Endothelial cell of umbilical vein (primary cell): ENCODE data around the gene PIANP. TPM values are rescaled to one million over a fixed set of nuclear protein-coding genes. Genes with fewer than 3 reads are reported as not detected.

Experiments used
- BruUV-seq: library from RNA; stranded (reverse); fragments of 400-500 nt; replicated peaks from 2 replicates; lab custom pipeline; 2021; lab: Mats Ljungman, UMichigan
- CTCF ChIA-PET: fragments of 300-600, 350-600 bp; sonication (Branson Sonifier 250); formaldehyde crosslinking; loops from one replicate; lab custom pipeline; 2021; ENCODE audit warnings: antibody characterized with exemption, inconsistent platforms; lab: Charles Lee
- POLR2A ChIA-PET: fragments of 300-600, 350-600 bp; sonication (Branson Sonifier 250); formaldehyde crosslinking; loops from one replicate; lab custom pipeline; 2021; ENCODE audit warnings: antibody characterized with exemption, inconsistent platforms; lab: Charles Lee
- DNase-seq: peaks from one replicate; pipeline ENCODE4 v3.0.0-alpha.2; 2011; ENCODE audit warnings: low read depth, low spot score
- FAIRE-seq: peaks from 2 replicates; lab custom pipeline; 2011; peaks lifted over from hg19 to GRCh38; lab: Jason Lieb, UNC
- H2AFZ ChIP-seq: 2 replicates; pipeline ENCODE4 v1.6.0; 2012; ENCODE audit warnings: low read depth, low read length, control low read depth, inconsistent platforms
- H3K27ac ChIP-seq: 2 replicates; pipeline ENCODE4 v1.5.1; 2011; ENCODE audit warnings: low read depth, mild to moderate bottlenecking, control low read depth, low read length, moderate library complexity; ENCODE audit not compliant: insufficient read depth
- H3K27me3 ChIP-seq, 2 experiments: 2 replicates each; pipeline versions ENCODE4 v1.6.0 to v1.6.1; 2011; ENCODE audit warnings: low read length in 2 of 2, mixed read lengths in 1 of 2; ENCODE audit not compliant: control insufficient read depth in 2 of 2, insufficient read depth in 2 of 2
- H3K36me3 ChIP-seq, 2 experiments: 2 replicates in 1 of 2; 3 replicates in 1 of 2; pipeline ENCODE4 v1.5.1; 2011; ENCODE audit warnings: low read length in 2 of 2, mild to moderate bottlenecking in 1 of 2, moderate library complexity in 1 of 2; ENCODE audit not compliant: control insufficient read depth in 2 of 2, insufficient read depth in 2 of 2; ENCODE audit errors: extremely low read depth in 1 of 2
- H3K4me1 ChIP-seq: 3 replicates; pipeline ENCODE4 v1.5.1; 2011; ENCODE audit warnings: mild to moderate bottlenecking, low read length; ENCODE audit not compliant: control insufficient read depth, insufficient read depth; ENCODE audit errors: extremely low read depth
- H3K4me2 ChIP-seq: 2 replicates; pipeline ENCODE4 v1.6.1; 2011; ENCODE audit warnings: low read length, control low read depth, mixed read lengths; ENCODE audit not compliant: insufficient read depth
- H3K4me3 ChIP-seq, 3 experiments: fragments of 200-600 bp in 1 of 3; sonication (generic), shearing (Covaris generic) in 1 of 3; replicated peaks in 1 of 3; 2 replicates each; pipeline ENCODE4 v1.5.1; 2011 to 2016; ENCODE audit warnings: control low read depth in 3 of 3, low read length in 3 of 3, mild to moderate bottlenecking in 2 of 3, inconsistent platforms in 1 of 3, low read depth in 1 of 3, moderate library complexity in 1 of 3; ENCODE audit not compliant: insufficient read depth in 1 of 3
- H3K79me2 ChIP-seq: 2 replicates; pipeline ENCODE4 v1.6.0; 2012; ENCODE audit warnings: low read length, inconsistent platforms; ENCODE audit not compliant: control insufficient read depth, insufficient read depth
- H3K9ac ChIP-seq: replicated peaks from 2 replicates; pipeline ENCODE3; 2011; ENCODE audit warnings: low read length, control low read depth; ENCODE audit not compliant: insufficient read depth; ENCODE audit errors: extremely low read depth
- H3K9me1 ChIP-seq: replicated peaks from 3 replicates; pipeline ENCODE4 v1.6.0; 2011; ENCODE audit warnings: mild to moderate bottlenecking, low read length; ENCODE audit not compliant: control insufficient read depth, insufficient read depth; ENCODE audit errors: extremely low read depth
- H3K9me3 ChIP-seq: replicated peaks from 2 replicates; pipeline ENCODE4 v1.5.1; 2012; ENCODE audit warnings: low read length, inconsistent platforms; ENCODE audit not compliant: control insufficient read depth, insufficient read depth
- H4K20me1 ChIP-seq: replicated peaks from 2 replicates; pipeline ENCODE3; 2011; ENCODE audit warnings: mild to moderate bottlenecking, low read length; ENCODE audit not compliant: control insufficient read depth, insufficient read depth; ENCODE audit errors: extremely low read depth
- CTCF ChIP-seq, 2 donors: IDR thresholded peaks; 1 replicate in 1 of 2; 2 replicates in 1 of 2; pipeline ENCODE4 v1.5.1; 2011; ENCODE audit warnings: low read length in 2 of 2, mild to moderate bottlenecking in 2 of 2, moderate library complexity in 2 of 2, control low read depth in 1 of 2, inconsistent platforms in 1 of 2, low read depth in 1 of 2; ENCODE audit not compliant: insufficient read depth in 1 of 2; ENCODE audit errors: extremely low read depth in 1 of 2
- EZH2 ChIP-seq: IDR thresholded peaks from 2 replicates; pipeline ENCODE4 v1.6.1; 2012; ENCODE audit warnings: borderline replicate concordance, low read depth, mild to moderate bottlenecking, moderate library complexity, low read length, inconsistent platforms; ENCODE audit not compliant: severe bottlenecking
- FOS ChIP-seq: IDR thresholded peaks from 2 replicates; pipeline ENCODE4 v1.6.1; 2011; ENCODE audit warnings: mild to moderate bottlenecking, low read length, moderate library complexity, borderline replicate concordance; ENCODE audit not compliant: insufficient read depth
- GATA2 ChIP-seq: IDR thresholded peaks from 2 replicates; pipeline ENCODE4 v1.7.0; 2011; ENCODE audit warnings: low read depth, mild to moderate bottlenecking, moderate library complexity, mixed read lengths, low read length; ENCODE audit not compliant: insufficient read length, insufficient read depth
- JUN ChIP-seq: IDR thresholded peaks from 2 replicates; pipeline ENCODE4 v1.6.1; 2011; ENCODE audit warnings: borderline replicate concordance, low read depth; ENCODE audit not compliant: insufficient read length, insufficient read depth
- MAX ChIP-seq: IDR thresholded peaks from 2 replicates; pipeline ENCODE4 v1.6.1; 2011; ENCODE audit not compliant: insufficient read depth, insufficient read length
- MYC ChIP-seq: IDR thresholded peaks from one replicate; pipeline ENCODE4 v1.6.1; 2011; ENCODE audit warnings: mild to moderate bottlenecking, low read depth, low read length
- POLR2A ChIP-seq: IDR thresholded peaks from 2 replicates; pipeline ENCODE4 v1.6.1; 2012; ENCODE audit warnings: low read depth, mild to moderate bottlenecking, control low read depth, low read length
- POLR2AphosphoS5 ChIP-seq: IDR thresholded peaks from 2 replicates; pipeline ENCODE4 v1.6.1; 2012; ENCODE audit warnings: low read depth, mild to moderate bottlenecking, control low read depth, low read length, moderate library complexity; ENCODE audit not compliant: insufficient read depth
- dilution Hi-C: fragments of 300-500 bp; cut with MboI; formaldehyde crosslinking; loops from one replicate; pipeline ENCODE4 v1.15.0; 2019; ENCODE audit warnings: low sequenced_read_pairs; ENCODE audit not compliant: extremely low pct_ligation_motif_present
- intact Hi-C: fragments of 100-400 bp; cut with micrococcal nuclease; formaldehyde crosslinking; loops from one replicate; pipeline ENCODE4 v1.10.0; 2022
- polyA plus RNA-seq, 4 experiments: library from polyadenylated mRNA; depleted of rRNA in 3 of 4; stranded (reverse) in 3 of 4; unstranded in 1 of 4; fragments of >200 nt; gene quantifications; 2 replicates each; pipeline versions ENCODE4 v1.2.1 to v1.2.3, GENCODE V29; 2011 to 2012; ENCODE audit warnings: missing spikeins in 1 of 4
- total RNA-seq: library from RNA; stranded (reverse); gene quantifications from 2 replicates; pipeline ENCODE4 v1.2.3, GENCODE V29; 2021

Gene PIANP
- total and polyA plus RNA-seq, 2 donors (not counting 3 experiments of a cell fraction or from before 2014, with no cell fraction given): 0.10 to 0.55 TPM

GRCh38 chr12:6672143-6672542 is 28.5 kb downstream of the PIANP start:
- Histone ChIP-seq H4K20me1 (no peaks in the 10 kb centered on the region), H3K79me2 (peaks cover 2% of the 10 kb centered on the region), H3K4me2 (no peak overlapping the region), H3K9me3 (no peaks in the 10 kb centered on the region), H3K4me1 (no peaks in the 10 kb centered on the region), H3K36me3 (peaks cover 34 to 62% of the 10 kb centered on the region in 2 experiments), H3K27me3 (no peaks in the 10 kb centered on the region), H3K27ac (no peak overlapping the region), H3K4me3 (no peak overlapping the region), H2AFZ (no peak overlapping the region), H3K9ac (no peak overlapping the region), H3K9me1 (no peaks in the 10 kb centered on the region)
- no peak for FAIRE-seq
- no TSS peak for BruUV-seq
- DNase-seq: no peak
- dilution Hi-C loops (no loop called here), intact Hi-C loops (no loop called here)
- ChIA-PET CTCF (interaction anchor here (2.5 kb wide), 1 partner anchor 12 kb away, joined by 12 read pairs; no protein-coding TSS in a partner anchor), POLR2A (no interaction called here)
- TF ChIP-seq MAX (no peak), CTCF (IDR thresholded peaks at IDR 0.05; ENCODE audit: extremely low read depth in 1 of 2, insufficient read depth in 1 of 2, low read depth in 1 of 2, low read length in 2 of 2) (no peak), MYC (no peak), EZH2 (no peak), GATA2 (no peak), FOS (no peak), POLR2A (no peak), JUN (no peak), POLR2AphosphoS5 (no peak)
